Esophagus muscularis mucosa (tissue), 4 donors: ENCODE results near the gene KRTAP5-4. TPM values are rescaled to one million over a fixed set of nuclear protein-coding genes. Genes with fewer than 3 reads are reported as not detected.

Experiments used
- DNase-seq: peaks from one replicate; pipeline ENCODE4 v3.0.0-alpha.2; 2017; ENCODE audit errors: extremely low spot score
- H3K27ac ChIP-seq, 4 donors: fragments of 200-600 bp; sonication (generic); replicated peaks in 1 of 4; 1 replicate in 3 of 4; 2 replicates in 1 of 4; pipeline ENCODE4 v1.5.1; 2016 to 2019; ENCODE audit warnings: mild to moderate bottlenecking in 1 of 4
- H3K27me3 ChIP-seq, 4 donors: fragments of 200-600 bp; sonication (generic); one replicate each; pipeline versions ENCODE4 v1.5.1 to v1.6.0; 2016 to 2019
- H3K36me3 ChIP-seq, 4 donors: fragments of 200-600 bp; sonication (generic); one replicate each; pipeline ENCODE4 v1.5.1; 2016 to 2019
- H3K4me1 ChIP-seq, 4 donors: fragments of 200-600 bp; sonication (generic); one replicate each; pipeline ENCODE4 v1.5.1; 2016 to 2019
- H3K4me3 ChIP-seq, 4 donors: fragments of 200-600 bp; sonication (generic); 1 replicate in 2 of 4; 2 replicates in 2 of 4; pipeline ENCODE4 v1.5.1; 2016 to 2019; ENCODE audit warnings: mild to moderate bottlenecking in 4 of 4, moderate library complexity in 1 of 4
- H3K9me3 ChIP-seq, 4 donors: fragments of 200-600 bp; sonication (generic); 1 replicate in 3 of 4; 2 replicates in 1 of 4; pipeline ENCODE4 v1.5.1; 2016 to 2019
- EP300 ChIP-seq: sonication (generic); formaldehyde crosslinking; IDR thresholded peaks from one replicate; pipeline ENCODE4 v1.6.1; 2017; ENCODE audit warnings: antibody characterized with exemption
- POLR2A ChIP-seq: fragments of 450-650 bp; IDR thresholded peaks from one replicate; pipeline ENCODE4 v1.6.1; 2017; ENCODE audit warnings: antibody characterized with exemption, moderate library complexity, mild to moderate bottlenecking, low read depth
- POLR2AphosphoS5 ChIP-seq, 2 donors: sonication (generic); formaldehyde crosslinking; IDR thresholded peaks; one replicate each; pipeline ENCODE4 v1.6.1; 2017; ENCODE audit warnings: antibody characterized with exemption in 2 of 2
- WGBS: methylation state at CpG from one replicate; pipeline ENCODE4 v1.1.5; 2018; 5-methylcytosine and 5-hydroxymethylcytosine counted together
- intact Hi-C: fragments of 100-400 bp; cut with DNase I; formaldehyde crosslinking; loops from one replicate; pipeline ENCODE4 v1.15.1; 2023
- total RNA-seq, 4 donors: library from RNA; depleted of rRNA; stranded (reverse); fragments of >200 nt; gene quantifications; one replicate each; pipeline versions ENCODE4 v1.1.0 to v1.2.1, GENCODE V29; 2016
- TF ChIP-seq, protein P1 (sequence below), 3 experiments: fragments of 200-600 bp in 2 of 3; fragments of 450-650 bp in 1 of 3; sonication (generic) in 2 of 3; IDR thresholded peaks; one replicate each; pipeline ENCODE4 v1.5.1; 2017 to 2019; ENCODE audit warnings: antibody characterized with exemption in 3 of 3, mild to moderate bottlenecking in 2 of 3, moderate library complexity in 1 of 3

KRTAP5-4 gene
- total RNA-seq, 4 donors from 2014 or later = not detected

GRCh38 chr11:1660111-1660867 lies 38.4 kb upstream of the KRTAP5-4 start:
- no peak for DNase-seq
- WGBS = 82% methylated on average over 24 of the region's 24 CpGs
- TF ChIP-seq, protein P1, sequence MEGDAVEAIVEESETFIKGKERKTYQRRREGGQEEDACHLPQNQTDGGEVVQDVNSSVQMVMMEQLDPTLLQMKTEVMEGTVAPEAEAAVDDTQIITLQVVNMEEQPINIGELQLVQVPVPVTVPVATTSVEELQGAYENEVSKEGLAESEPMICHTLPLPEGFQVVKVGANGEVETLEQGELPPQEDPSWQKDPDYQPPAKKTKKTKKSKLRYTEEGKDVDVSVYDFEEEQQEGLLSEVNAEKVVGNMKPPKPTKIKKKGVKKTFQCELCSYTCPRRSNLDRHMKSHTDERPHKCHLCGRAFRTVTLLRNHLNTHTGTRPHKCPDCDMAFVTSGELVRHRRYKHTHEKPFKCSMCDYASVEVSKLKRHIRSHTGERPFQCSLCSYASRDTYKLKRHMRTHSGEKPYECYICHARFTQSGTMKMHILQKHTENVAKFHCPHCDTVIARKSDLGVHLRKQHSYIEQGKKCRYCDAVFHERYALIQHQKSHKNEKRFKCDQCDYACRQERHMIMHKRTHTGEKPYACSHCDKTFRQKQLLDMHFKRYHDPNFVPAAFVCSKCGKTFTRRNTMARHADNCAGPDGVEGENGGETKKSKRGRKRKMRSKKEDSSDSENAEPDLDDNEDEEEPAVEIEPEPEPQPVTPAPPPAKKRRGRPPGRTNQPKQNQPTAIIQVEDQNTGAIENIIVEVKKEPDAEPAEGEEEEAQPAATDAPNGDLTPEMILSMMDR (IDR thresholded peaks at IDR 0.05) = no peak
- TF ChIP-seq EP300 (no peak), POLR2AphosphoS5 (IDR thresholded peaks at IDR 0.05) (no peak), POLR2A (no peak)
- H3K4me1 ChIP-seq = no peaks in the 10 kb centered on the region
- intact Hi-C loops = no loop called here
- peaks cover 0 to 24% (median 0%) of the 10 kb centered on the region in 4 donors for H3K27me3 ChIP-seq
- no peak overlapping the region for H3K4me3 ChIP-seq
- no peak overlapping the region for H3K27ac ChIP-seq
- no peaks in the 10 kb centered on the region for H3K36me3 ChIP-seq
- H3K9me3 ChIP-seq = no peaks in the 10 kb centered on the region

- 84% methylated on average over 10 of the region's 14 CpGs for WGBS
- DNase-seq = no peak
- Histone ChIP-seq H3K9me3 (no peaks in the 10 kb centered on the region), H3K27ac (no peak overlapping the region), H3K4me1 (no peaks in the 10 kb centered on the region), H3K27me3 (peaks cover 0 to 32% (median 0%) of the 10 kb centered on the region in 4 donors), H3K36me3 (no peaks in the 10 kb centered on the region), H3K4me3 (no peak overlapping the region)
- TF ChIP-seq POLR2A (no peak), POLR2AphosphoS5 (IDR thresholded peaks at IDR 0.05) (no peak), EP300 (no peak)
- TF ChIP-seq, protein P1 (IDR thresholded peaks at IDR 0.05) = no peak
- intact Hi-C loops = no loop called here
Measured at GRCh38 chr11:1659506-1659905, 37.6 kb upstream of the KRTAP5-4 start.

DNA sequence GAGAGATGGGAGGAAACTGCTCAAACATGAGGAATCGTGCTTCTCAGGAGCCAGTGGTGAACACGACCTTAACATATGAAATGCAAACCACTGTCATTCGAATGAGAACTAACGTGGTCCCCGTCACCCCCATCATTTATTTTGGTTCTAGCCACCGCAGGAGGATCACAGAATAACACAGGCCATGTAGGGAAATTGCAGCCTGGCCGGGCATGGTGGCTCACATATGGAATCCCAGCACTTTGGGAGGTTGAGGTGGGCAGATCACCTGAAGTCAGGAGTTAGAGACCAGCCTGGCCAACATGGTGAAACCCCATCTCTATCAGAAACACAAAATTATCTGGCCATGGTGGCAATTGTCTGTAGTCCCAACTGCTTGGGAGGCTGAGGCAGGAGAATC lies 34.7 kb upstream of the KRTAP5-4 start:
- Histone ChIP-seq H3K4me1 (peaks cover 0 to 9% (median 8%) of the 10 kb centered on the region in 4 donors), H3K36me3 (no peaks in the 10 kb centered on the region), H3K4me3 (no peak overlapping the region), H3K9me3 (no peaks in the 10 kb centered on the region), H3K27ac (no peak overlapping the region), H3K27me3 (peaks cover 0 to 43% (median 0%) of the 10 kb centered on the region in 4 donors)
- intact Hi-C loops = no loop called here
- no peak for TF ChIP-seq EP300
- TF ChIP-seq, protein P1 (IDR thresholded peaks at IDR 0.05) = no peak
- no peak for TF ChIP-seq POLR2A
- no peak for TF ChIP-seq POLR2AphosphoS5 (IDR thresholded peaks at IDR 0.05)
- WGBS = 75% methylated on average over 7 of the region's 7 CpGs
- DNase-seq = no peak

- intact Hi-C loops = no loop called here
- Histone ChIP-seq H3K9me3 (no peaks in the 10 kb centered on the region), H3K27me3 (peaks cover 0 to 43% (median 0%) of the 10 kb centered on the region in 4 donors), H3K4me1 (peaks cover 0 to 9% (median 8%) of the 10 kb centered on the region in 4 donors), H3K36me3 (no peaks in the 10 kb centered on the region), H3K27ac (no peak overlapping the region), H3K4me3 (no peak overlapping the region)
- 82% methylated on average over 7 of the region's 9 CpGs for WGBS
- DNase-seq = no peak
- no peak for TF ChIP-seq POLR2AphosphoS5 (IDR thresholded peaks at IDR 0.05)
- no peak for TF ChIP-seq EP300
- TF ChIP-seq POLR2A = no peak
- TF ChIP-seq, protein P1 (IDR thresholded peaks at IDR 0.05) = no peak
Measured at GRCh38 chr11:1656061-1656441, 34.1 kb upstream of the KRTAP5-4 start.
